ENCODE data around the gene TNNT1. TPM values are rescaled to one million over a fixed set of nuclear protein-coding genes. Genes with fewer than 3 reads are reported as not detected.

TNNT1 gene
- total RNA-seq, 4 donors from 2014 or later = 4.4 TPM; not detected in 3

DNA sequence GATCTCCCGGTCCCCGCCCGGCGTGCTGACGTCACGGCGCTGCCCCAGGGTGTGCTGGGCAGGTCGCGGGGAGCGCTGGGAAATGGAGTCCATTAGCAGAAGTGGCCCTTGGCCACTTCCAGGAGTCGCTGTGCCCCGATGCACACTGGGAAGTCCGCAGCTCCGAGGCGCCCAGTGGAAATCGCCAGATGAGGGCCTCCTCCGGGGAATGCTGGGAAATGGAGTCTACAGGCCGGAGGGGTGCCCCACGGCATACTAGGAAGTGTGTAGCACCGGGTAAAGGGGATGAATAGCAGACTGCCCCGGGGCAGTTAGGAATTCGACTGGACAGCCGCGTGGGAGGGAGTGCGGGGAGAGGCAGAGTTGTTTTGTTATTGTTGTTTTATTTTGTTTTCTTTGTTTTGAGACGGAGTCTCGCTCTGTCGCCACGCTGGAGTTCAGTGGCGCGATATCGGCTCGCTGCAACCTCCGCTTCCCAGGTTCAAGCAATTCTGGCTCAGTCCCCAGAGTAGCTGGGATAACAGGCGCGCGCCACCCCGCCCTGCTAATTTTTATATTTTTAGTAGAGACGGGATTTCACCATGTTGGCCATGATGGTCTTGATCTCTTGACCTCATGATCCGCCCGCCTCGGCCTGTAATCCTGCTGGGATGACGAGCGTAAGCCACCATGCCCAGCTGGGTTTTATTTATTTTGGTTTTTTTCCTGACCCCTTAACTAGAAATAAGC, 31.2 kb downstream of the TNNT1 start:
- H3K27ac ChIP-seq = peak overlapping the region; percentile 30 to 98 (median 97)
- TF ChIP-seq EP300 (IDR thresholded peaks at IDR 0.05) (no peak), POLR2AphosphoS5 (IDR thresholded peaks at IDR 0.05) (peak; percentile 79), POLR2A (IDR thresholded peaks at IDR 0.05) (peak in 1 of 2 donors; percentile 12)
- TF ChIP-seq, protein P1, sequence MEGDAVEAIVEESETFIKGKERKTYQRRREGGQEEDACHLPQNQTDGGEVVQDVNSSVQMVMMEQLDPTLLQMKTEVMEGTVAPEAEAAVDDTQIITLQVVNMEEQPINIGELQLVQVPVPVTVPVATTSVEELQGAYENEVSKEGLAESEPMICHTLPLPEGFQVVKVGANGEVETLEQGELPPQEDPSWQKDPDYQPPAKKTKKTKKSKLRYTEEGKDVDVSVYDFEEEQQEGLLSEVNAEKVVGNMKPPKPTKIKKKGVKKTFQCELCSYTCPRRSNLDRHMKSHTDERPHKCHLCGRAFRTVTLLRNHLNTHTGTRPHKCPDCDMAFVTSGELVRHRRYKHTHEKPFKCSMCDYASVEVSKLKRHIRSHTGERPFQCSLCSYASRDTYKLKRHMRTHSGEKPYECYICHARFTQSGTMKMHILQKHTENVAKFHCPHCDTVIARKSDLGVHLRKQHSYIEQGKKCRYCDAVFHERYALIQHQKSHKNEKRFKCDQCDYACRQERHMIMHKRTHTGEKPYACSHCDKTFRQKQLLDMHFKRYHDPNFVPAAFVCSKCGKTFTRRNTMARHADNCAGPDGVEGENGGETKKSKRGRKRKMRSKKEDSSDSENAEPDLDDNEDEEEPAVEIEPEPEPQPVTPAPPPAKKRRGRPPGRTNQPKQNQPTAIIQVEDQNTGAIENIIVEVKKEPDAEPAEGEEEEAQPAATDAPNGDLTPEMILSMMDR (IDR thresholded peaks at IDR 0.05) = peak in 2 of 4 experiments; percentile 6 to 25
- no peaks in the 10 kb centered on the region for H3K9me3 ChIP-seq
- H3K27me3 ChIP-seq = no peaks in the 10 kb centered on the region
- WGBS, 2 donors (ENCODE audit: low coverage in 1 of 2) = 1% methylated on average over 16 to 18 of the region's 44 CpGs
- H3K4me3 ChIP-seq = peak overlapping the region; percentile 36 to 79
- ATAC-seq = peak; percentile 94
- H3K36me3 ChIP-seq = no peaks in the 10 kb centered on the region
- H3K4me1 ChIP-seq = peaks cover 0 to 46% (median 34%) of the 10 kb centered on the region in 3 donors

DNA sequence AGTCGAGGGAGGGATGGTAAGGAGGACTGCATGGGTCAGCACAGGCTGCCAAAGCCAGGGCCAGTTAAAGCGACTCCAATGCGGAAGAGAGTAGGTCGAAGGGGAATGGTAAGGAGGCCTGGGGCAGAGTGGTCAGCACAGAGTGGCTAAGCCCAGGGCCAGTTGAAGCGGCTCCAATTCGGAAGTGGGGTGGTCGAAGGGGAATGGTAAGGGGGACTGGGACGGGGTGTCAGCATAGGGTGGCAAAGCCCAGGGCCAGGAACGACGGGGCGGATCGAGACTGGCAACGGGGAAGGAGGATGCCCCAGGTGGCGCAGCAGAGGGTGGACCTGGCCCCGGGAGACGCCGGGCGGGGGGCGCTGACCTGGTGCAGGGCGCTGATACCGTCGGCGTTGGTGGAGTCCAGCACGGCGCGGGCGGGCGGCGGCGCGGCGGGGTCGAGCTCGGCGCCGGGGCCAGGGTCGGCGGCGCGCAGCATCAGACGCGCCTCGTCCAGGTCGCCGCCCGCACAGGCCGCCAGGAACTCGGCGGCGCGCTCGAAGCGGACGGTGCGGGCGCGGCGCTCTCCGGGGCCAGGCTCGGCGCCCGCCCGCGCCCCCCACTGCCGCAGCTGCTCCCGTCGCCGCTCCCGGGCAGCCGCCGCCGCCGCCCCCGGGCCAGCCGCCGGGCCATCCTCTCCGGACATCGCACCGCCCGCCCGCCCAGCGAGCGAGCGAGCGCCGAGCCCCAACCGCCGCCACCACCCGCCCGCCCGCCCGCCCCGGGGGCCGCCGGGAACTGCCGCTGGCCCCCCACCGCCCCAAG, 31.9 kb downstream of the TNNT1 start, which contains the start of gene PPP1R12C:
TSS of gene PPP1R12C (minus strand) at position 779 of the 804 bp plus-strand sequence. CDS start at position 685, 94 bp downstream.
- peak within 1 kb of the TSS; percentile 64 to 79 for H3K4me3 ChIP-seq
- H3K9me3 ChIP-seq = no peaks in the 10 kb centered on the region
- peaks cover 0 to 7% of the 10 kb centered on the region in 2 donors for H3K36me3 ChIP-seq
- TF ChIP-seq, protein P1 (IDR thresholded peaks at IDR 0.05) = no peak
- TF ChIP-seq POLR2A (IDR thresholded peaks at IDR 0.05) (peak; percentile 35 to 79), EP300 (IDR thresholded peaks at IDR 0.05) (no peak)
- WGBS, 2 donors (ENCODE audit: low coverage in 1 of 2) = 0 to 1% methylated on average over 7 to 19 of the region's 97 CpGs
- peaks cover 0 to 54% (median 41%) of the 10 kb centered on the region in 3 donors for H3K4me1 ChIP-seq
- H3K27me3 ChIP-seq = no peaks in the 10 kb centered on the region
- ATAC-seq = peak; percentile 0
- peak within 1 kb of the TSS; percentile 90 to 98 (median 97) for H3K27ac ChIP-seq

- Histone ChIP-seq H3K27me3 (no peaks in the 10 kb centered on the region), H3K36me3 (peaks cover 0 to 8% of the 10 kb centered on the region in 2 donors), H3K27ac (peak overlapping the region; percentile 90 to 98 (median 97)), H3K4me1 (peaks cover 0 to 61% (median 45%) of the 10 kb centered on the region in 3 donors), H3K9me3 (no peaks in the 10 kb centered on the region), H3K4me3 (peak overlapping the region; percentile 64 to 79)
- 0% methylated on average over 14 to 22 of the region's 25 CpGs for WGBS, 2 donors (ENCODE audit: low coverage in 1 of 2)
- TF ChIP-seq, protein P1 (IDR thresholded peaks at IDR 0.05) = no peak
- TF ChIP-seq POLR2AphosphoS5 (IDR thresholded peaks at IDR 0.05) = peak; percentile 38
- peak; percentile 42 to 52 for TF ChIP-seq POLR2A (IDR thresholded peaks at IDR 0.05)
- TF ChIP-seq EP300 (IDR thresholded peaks at IDR 0.05) = no peak
- peak; percentile 28 for ATAC-seq
These were observed 32.7 kb downstream of the TNNT1 start for GRCh38 chr19:55116232-55116858.

DNA sequence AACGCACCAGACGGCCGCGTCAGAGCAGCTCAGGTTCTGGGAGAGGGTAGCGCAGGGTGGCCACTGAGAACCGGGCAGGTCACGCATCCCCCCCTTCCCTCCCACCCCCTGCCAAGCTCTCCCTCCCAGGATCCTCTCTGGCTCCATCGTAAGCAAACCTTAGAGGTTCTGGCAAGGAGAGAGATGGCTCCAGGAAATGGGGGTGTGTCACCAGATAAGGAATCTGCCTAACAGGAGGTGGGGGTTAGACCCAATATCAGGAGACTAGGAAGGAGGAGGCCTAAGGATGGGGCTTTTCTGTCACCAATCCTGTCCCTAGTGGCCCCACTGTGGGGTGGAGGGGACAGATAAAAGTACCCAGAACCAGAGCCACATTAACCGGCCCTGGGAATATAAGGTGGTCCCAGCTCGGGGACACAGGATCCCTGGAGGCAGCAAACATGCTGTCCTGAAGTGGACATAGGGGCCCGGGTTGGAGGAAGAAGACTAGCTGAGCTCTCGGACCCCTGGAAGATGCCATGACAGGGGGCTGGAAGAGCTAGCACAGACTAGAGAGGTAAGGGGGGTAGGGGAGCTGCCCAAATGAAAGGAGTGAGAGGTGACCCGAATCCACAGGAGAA, 33.5 kb downstream of the TNNT1 start:
- TF ChIP-seq POLR2A (IDR thresholded peaks at IDR 0.05) = no peak
- TF ChIP-seq EP300 (IDR thresholded peaks at IDR 0.05) = no peak
- TF ChIP-seq POLR2AphosphoS5 (IDR thresholded peaks at IDR 0.05) = peak; percentile 40
- Histone ChIP-seq H3K27ac (peak overlapping the region; percentile 90 to 98 (median 97)), H3K4me3 (peak overlapping the region; percentile 64 to 79), H3K9me3 (no peaks in the 10 kb centered on the region), H3K27me3 (no peaks in the 10 kb centered on the region), H3K4me1 (peaks cover 0 to 69% (median 45%) of the 10 kb centered on the region in 3 donors), H3K36me3 (peaks cover 0 to 9% of the 10 kb centered on the region in 2 donors)
- no peak for ATAC-seq
- 0 to 18% methylated on average over 1 to 12 of the region's 13 CpGs for WGBS, 2 donors (ENCODE audit: low coverage in 1 of 2)
